ENCODE results near the gene KRT84. TPM values are rescaled to one million over a fixed set of nuclear protein-coding genes. Genes with fewer than 3 reads are reported as not detected.

KRT84 gene
- total RNA-seq, 1 donor from 2014 or later: not detected

Other genes starting within 250 kb of the KRT84 start
- 0.28 TPM for gene KRT80, start 193.6 kb downstream of the KRT84 start, total RNA-seq
- gene KRT7, start 152.4 kb downstream of the KRT84 start, total RNA-seq: 18.8 TPM
- gene KRT86, start 111.0 kb downstream of the KRT84 start, total RNA-seq: not detected
- gene KRT81, start 94.1 kb downstream of the KRT84 start, total RNA-seq: 0.65 TPM
- not detected for gene KRT83, start 64.3 kb downstream of the KRT84 start, total RNA-seq
- gene KRT85, start 18.2 kb downstream of the KRT84 start, total RNA-seq: not detected
- gene KRT82, start 20.7 kb upstream of the KRT84 start, total RNA-seq: not detected
- gene KRT75, start 48.7 kb upstream of the KRT84 start, total RNA-seq: not detected
- not detected for gene KRT6B, start 66.5 kb upstream of the KRT84 start, total RNA-seq
- not detected for gene KRT6C, start 88.2 kb upstream of the KRT84 start, total RNA-seq
- not detected for gene KRT6A, start 107.6 kb upstream of the KRT84 start, total RNA-seq
- not detected for gene KRT5, start 134.7 kb upstream of the KRT84 start, total RNA-seq
- not detected for gene KRT71, start 167.5 kb upstream of the KRT84 start, total RNA-seq
- not detected for gene KRT74, start 188.2 kb upstream of the KRT84 start, total RNA-seq
- not detected for gene KRT72, start 215.8 kb upstream of the KRT84 start, total RNA-seq
- gene KRT73, start 232.9 kb upstream of the KRT84 start, total RNA-seq: not detected